GM20000 (cell line): Measurements from ENCODE around the gene JAZF1.
"Not testable (repeated sequence)": the region's sequence is repeated elsewhere in the genome, so short reads cannot be mapped to it uniquely, and the experiment has no call there.

Source experiments
- DNase-seq: peaks from one replicate; pipeline ENCODE4 v3.0.0; 2012; ENCODE audit warnings: low spot score
- TF ChIP-seq, protein P1 (sequence below): IDR thresholded peaks from 2 replicates; pipeline ENCODE4 v1.5.1; 2012; ENCODE audit warnings: mild to moderate bottlenecking, control low read depth; ENCODE audit errors: extremely low read depth, missing control alignments

JAZF1 gene

GRCh38 chr7:28018856-28019465 lies 161.6 kb downstream of the JAZF1 start:
- TF ChIP-seq, protein P1, sequence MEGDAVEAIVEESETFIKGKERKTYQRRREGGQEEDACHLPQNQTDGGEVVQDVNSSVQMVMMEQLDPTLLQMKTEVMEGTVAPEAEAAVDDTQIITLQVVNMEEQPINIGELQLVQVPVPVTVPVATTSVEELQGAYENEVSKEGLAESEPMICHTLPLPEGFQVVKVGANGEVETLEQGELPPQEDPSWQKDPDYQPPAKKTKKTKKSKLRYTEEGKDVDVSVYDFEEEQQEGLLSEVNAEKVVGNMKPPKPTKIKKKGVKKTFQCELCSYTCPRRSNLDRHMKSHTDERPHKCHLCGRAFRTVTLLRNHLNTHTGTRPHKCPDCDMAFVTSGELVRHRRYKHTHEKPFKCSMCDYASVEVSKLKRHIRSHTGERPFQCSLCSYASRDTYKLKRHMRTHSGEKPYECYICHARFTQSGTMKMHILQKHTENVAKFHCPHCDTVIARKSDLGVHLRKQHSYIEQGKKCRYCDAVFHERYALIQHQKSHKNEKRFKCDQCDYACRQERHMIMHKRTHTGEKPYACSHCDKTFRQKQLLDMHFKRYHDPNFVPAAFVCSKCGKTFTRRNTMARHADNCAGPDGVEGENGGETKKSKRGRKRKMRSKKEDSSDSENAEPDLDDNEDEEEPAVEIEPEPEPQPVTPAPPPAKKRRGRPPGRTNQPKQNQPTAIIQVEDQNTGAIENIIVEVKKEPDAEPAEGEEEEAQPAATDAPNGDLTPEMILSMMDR = no peak
- no peak for DNase-seq

DNA sequence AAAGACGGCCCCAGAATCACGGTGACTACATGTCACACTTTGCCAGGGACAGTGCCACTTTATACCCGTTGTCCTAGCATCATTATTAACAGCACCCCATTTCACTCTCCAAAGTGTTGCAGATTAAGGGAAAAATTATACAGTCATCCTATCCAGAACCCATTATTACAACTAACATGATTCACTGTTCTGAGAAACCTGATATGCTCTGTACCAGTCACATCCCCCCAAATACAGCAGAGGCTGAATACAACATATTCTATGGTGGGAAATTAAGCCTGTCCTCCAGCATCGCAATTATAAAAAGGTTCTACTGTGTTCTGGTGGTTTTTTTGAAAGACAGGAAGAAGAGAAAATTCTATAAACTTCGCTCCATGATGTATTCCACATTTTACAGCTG lies 162.1 kb downstream of the JAZF1 start:
- TF ChIP-seq, protein P1 = no peak

DNA sequence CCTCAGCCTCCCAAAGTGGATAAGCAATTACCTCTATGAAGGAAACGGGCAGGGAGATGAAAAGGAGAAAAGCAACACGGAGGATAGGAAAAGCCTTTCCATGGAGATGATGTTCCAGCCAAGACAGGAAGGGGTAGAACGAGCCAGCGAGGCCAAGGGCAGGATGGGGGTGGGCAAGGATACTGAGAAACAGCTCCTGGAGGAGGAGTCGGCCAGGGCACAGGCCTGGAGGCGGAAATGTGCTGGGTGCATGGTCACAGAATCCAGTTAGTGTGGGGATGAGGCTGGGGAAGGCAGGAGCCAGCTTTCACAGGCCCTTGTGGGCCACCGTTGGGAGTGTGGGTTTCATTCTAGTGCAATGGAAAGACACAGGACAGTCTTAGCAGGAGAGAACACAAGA lies 162.6 kb downstream of the JAZF1 start:
- no peak for DNase-seq
- TF ChIP-seq, protein P1 = no peak

More for the DNA sequence above, 162.1 kb downstream of the JAZF1 start:
- no peak for DNase-seq

GRCh38 chr7:28017372-28017771 lies 163.2 kb downstream of the JAZF1 start:
- TF ChIP-seq, protein P1 = no peak
- no peak for DNase-seq

GRCh38 chr7:28016297-28016696 lies 164.3 kb downstream of the JAZF1 start:
- DNase-seq = no peak
- TF ChIP-seq, protein P1 = no peak

DNA sequence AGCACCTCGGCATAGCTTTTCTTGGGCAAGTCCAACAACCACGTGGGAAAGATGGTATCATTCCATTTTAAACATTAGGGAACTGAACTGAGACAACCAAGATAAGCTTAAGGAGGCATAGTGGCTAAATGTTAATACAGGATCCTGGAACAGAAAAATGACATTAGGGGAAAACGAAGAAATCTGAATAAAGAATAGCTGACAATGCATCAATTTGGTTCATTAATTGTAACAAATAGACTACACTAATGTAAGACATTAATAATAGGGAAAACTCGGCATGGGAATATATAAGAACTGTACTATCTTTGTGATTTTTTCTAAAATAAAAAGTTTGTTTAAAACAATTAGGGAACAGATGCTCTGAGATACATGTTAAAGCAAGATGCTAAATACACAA lies 165.4 kb downstream of the JAZF1 start:
- DNase-seq = no peak
- TF ChIP-seq, protein P1 = no peak

GRCh38 chr7:28014340-28014739 lies 166.3 kb downstream of the JAZF1 start:
- not testable (repeated sequence) for DNase-seq

- DNase-seq = no peak
- TF ChIP-seq, protein P1 = no peak
Observed at GRCh38 chr7:28013441-28013840, 167.2 kb downstream of the JAZF1 start.
